Measurements from ENCODE around the gene NPAS4.
A peak's percentile ranks its signal among the peaks of the same experiment; 100 is the strongest.

Gene NPAS4

DNA sequence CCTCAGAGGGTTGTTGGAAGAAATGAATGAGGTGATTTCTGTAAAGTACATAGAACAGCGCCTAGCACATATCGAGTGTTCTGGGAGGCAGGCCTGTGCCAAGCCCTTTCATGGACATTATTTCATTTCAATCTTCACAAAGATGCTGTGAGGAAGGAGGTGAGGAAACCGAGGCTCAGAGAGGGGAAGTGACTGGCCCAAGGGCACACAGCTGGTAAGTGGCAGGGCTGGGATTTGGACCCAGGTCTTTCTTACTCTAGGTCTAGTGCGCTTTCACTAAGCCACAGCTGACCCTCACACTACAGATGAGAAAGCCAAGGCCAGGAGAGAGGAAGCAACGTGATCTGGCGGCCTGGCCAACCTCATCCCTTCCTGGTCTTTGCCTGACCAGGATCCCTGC is 47.9 kb downstream of the NPAS4 start (continued):
- no peak for TF ChIP-seq ZNF19 (tag by site-specific recombination; IDR thresholded peaks at IDR 0.05; ENCODE audit: low read depth)

GRCh38 chr11:66469441-66469840 is 48.6 kb downstream of the NPAS4 start:
- TF ChIP-seq GLIS2 (tag by site-specific recombination; IDR thresholded peaks at IDR 0.05): 0 out of 2 replicates have a peak, but pooled peaks have one; percentile 21
- TF ChIP-seq, protein P1, sequence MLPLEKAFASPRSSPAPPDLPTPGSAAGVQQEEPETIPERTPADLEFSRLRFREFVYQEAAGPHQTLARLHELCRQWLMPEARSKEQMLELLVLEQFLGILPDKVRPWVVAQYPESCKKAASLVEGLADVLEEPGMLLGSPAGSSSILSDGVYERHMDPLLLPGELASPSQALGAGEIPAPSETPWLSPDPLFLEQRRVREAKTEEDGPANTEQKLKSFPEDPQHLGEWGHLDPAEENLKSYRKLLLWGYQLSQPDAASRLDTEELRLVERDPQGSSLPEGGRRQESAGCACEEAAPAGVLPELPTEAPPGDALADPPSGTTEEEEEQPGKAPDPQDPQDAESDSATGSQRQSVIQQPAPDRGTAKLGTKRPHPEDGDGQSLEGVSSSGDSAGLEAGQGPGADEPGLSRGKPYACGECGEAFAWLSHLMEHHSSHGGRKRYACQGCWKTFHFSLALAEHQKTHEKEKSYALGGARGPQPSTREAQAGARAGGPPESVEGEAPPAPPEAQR (tag by site-specific recombination; IDR thresholded peaks at IDR 0.05): no peak
- no peak for TF ChIP-seq ZNF530 (tag by site-specific recombination; IDR thresholded peaks at IDR 0.05; ENCODE audit: low read depth)
- no peak for TF ChIP-seq ZBTB8A (tag by site-specific recombination; IDR thresholded peaks at IDR 0.05)
- no peak for TF ChIP-seq ZNF571 (tag by site-specific recombination; IDR thresholded peaks at IDR 0.05)
- no peak for TF ChIP-seq ZNF768 (tag by site-specific recombination; IDR thresholded peaks at IDR 0.05)
- TF ChIP-seq ZBTB44 (tag by site-specific recombination; IDR thresholded peaks at IDR 0.05): no peak
- TF ChIP-seq TRIM28 (IDR thresholded peaks at IDR 0.05; ENCODE audit: borderline replicate concordance, low read length): no peak
- TF ChIP-seq, protein P2, sequence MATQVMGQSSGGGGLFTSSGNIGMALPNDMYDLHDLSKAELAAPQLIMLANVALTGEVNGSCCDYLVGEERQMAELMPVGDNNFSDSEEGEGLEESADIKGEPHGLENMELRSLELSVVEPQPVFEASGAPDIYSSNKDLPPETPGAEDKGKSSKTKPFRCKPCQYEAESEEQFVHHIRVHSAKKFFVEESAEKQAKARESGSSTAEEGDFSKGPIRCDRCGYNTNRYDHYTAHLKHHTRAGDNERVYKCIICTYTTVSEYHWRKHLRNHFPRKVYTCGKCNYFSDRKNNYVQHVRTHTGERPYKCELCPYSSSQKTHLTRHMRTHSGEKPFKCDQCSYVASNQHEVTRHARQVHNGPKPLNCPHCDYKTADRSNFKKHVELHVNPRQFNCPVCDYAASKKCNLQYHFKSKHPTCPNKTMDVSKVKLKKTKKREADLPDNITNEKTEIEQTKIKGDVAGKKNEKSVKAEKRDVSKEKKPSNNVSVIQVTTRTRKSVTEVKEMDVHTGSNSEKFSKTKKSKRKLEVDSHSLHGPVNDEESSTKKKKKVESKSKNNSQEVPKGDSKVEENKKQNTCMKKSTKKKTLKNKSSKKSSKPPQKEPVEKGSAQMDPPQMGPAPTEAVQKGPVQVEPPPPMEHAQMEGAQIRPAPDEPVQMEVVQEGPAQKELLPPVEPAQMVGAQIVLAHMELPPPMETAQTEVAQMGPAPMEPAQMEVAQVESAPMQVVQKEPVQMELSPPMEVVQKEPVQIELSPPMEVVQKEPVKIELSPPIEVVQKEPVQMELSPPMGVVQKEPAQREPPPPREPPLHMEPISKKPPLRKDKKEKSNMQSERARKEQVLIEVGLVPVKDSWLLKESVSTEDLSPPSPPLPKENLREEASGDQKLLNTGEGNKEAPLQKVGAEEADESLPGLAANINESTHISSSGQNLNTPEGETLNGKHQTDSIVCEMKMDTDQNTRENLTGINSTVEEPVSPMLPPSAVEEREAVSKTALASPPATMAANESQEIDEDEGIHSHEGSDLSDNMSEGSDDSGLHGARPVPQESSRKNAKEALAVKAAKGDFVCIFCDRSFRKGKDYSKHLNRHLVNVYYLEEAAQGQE (tag by site-specific recombination; IDR thresholded peaks at IDR 0.05): no peak
- no peak for TF ChIP-seq KLF1 (tag by site-specific recombination; IDR thresholded peaks at IDR 0.05)
- no peak for TF ChIP-seq ZNF214 (tag by site-specific recombination; IDR thresholded peaks at IDR 0.05; ENCODE audit: borderline replicate concordance)
- TF ChIP-seq ZNF561 (tag by site-specific recombination; IDR thresholded peaks at IDR 0.05; ENCODE audit: borderline replicate concordance): no peak
- TF ChIP-seq ZNF610 (tag by site-specific recombination; IDR thresholded peaks at IDR 0.05; ENCODE audit: borderline replicate concordance): no peak
- TF ChIP-seq, protein P3, sequence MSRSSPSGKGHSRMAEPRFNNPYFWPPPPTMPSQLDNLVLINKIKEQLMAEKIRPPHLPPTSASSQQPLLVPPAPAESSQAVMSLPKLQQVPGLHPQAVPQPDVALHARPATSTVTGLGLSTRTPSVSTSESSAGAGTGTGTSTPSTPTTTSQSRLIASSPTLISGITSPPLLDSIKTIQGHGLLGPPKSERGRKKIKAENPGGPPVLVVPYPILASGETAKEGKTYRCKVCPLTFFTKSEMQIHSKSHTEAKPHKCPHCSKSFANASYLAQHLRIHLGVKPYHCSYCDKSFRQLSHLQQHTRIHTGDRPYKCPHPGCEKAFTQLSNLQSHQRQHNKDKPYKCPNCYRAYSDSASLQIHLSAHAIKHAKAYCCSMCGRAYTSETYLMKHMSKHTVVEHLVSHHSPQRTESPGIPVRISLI (tag by site-specific recombination; IDR thresholded peaks at IDR 0.05): 0 out of 2 replicates have a peak, but pooled peaks have one; percentile 32
- TF ChIP-seq BCL11A (tag by site-specific recombination; IDR thresholded peaks at IDR 0.05; ENCODE audit: low read depth): no peak
- TF ChIP-seq ZBTB20 (tag by site-specific recombination; IDR thresholded peaks at IDR 0.05): peak; percentile 79
- no peak for TF ChIP-seq KLF16 (tag by site-specific recombination; IDR thresholded peaks at IDR 0.05)
- TF ChIP-seq ZNF266 (tag by site-specific recombination; IDR thresholded peaks at IDR 0.05; ENCODE audit: low read depth): no peak
- H3K4me3 ChIP-seq (ENCODE audit: low read depth, low read length): no peak overlapping the region
- H3K36me3 ChIP-seq (ENCODE audit: control insufficient read depth in 2 of 2, insufficient read depth in 1 of 2, low read length in 2 of 2): peaks cover 0 to 52% of the 10 kb centered on the region in 2 experiments; a peak in 2 of 3 replicates
- no peak overlapping the region for H3K27ac ChIP-seq (ENCODE audit: extremely low read depth, low read depth, low read length)
- CTCF ChIA-PET: interaction anchor here (1.5 to 3.2 kb wide), 3 partner anchors 10 to 61 kb away, joined by 3 to 20 read pairs (median 17); partner anchors contain the start of genes DPP3 and MRPL11
- POLR2A ChIA-PET: interaction anchor here (1.1 to 6.2 kb wide), 2 partner anchors 10 to 47 kb away, joined by 3 to 64 read pairs; partner anchors contain the start of gene DPP3
- no peaks in the 10 kb centered on the region for H3K9me3 ChIP-seq (ENCODE audit: control insufficient read depth, insufficient read depth, low read depth, low read length)
- no peaks in the 10 kb centered on the region for H3K4me1 ChIP-seq (ENCODE audit: control insufficient read depth, insufficient read depth, low read length)
